NCI-H524 treated with DMSO at 0.1 percent for 48 hours (cell line): ENCODE results near the gene FRG1.
"Not testable (repeated sequence)": the region's sequence is repeated elsewhere in the genome, so short reads cannot be mapped to it uniquely, and the experiment has no call there.

Source experiments
- DNase-seq: peaks from one replicate; lab custom pipeline; 2025; lab: John Stamatoyannopoulos, UW

Gene FRG1

DNA sequence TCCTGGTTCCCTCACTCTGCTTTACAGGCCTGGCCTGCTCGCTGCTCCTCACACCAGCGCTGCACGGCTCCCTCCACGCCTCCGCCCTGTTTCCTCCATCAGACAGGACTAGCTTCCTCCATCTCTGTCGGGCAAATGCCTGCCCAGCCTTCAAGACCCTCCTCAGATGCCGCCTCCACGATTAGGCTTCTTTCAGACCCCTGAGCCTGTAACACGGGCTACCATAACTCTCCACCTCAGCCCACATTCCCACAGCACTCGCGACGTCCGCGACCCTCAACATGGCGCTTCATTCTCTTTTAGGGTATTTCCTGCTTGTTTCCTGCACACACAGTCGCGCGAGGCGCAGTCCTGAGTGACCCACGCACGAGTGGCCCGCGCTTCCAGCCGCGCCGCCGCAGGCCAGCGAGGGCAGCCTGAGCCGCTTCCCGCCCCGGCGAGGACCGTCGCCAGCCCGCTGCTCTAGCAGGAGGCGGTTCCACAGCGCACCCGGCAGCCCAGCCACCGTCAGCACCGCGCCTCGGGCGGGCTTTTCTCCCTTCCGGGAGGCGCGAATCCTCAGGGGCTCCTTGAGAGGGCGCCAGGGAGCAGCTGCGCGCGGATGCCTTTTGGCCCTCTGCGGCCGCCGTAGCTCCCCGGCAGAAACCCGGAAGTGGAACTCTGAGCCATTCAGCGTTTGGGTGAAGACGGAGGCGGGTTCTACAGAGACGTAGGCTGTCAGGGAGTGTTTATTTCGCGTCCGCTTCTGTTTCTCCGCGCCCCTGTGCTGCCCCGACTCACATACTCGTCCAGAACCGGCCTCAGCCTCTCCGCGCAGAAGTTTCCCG, at the start of gene FRG1:
Gene FRG1 (plus strand): TSS at position 695 of the 827 bp plus-strand sequence. CDS start 138 bp downstream, outside the sequence.
- no peak for DNase-seq

DNA sequence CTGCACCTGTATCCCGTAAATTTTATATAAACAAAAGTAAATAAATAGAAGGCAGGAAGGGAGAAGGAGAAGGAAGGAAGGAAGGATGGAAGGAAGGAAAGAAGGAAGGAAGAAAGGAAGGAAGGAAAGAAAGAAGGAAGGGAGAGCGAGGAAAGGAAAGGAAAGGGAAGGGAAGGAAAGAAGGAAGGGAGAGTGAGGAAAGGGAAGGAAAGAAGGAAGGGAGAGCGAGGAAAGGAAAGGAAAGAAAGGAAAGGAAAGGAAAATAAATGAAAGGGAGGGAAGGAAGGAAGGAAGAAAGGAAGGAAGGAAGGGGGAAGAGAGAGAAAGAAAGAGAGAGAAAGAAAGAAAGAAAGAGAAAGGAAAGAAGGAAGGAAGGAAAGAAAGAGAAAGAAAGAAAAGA, 43.0 kb upstream of the FRG1 start:
- no peak for DNase-seq

DNA sequence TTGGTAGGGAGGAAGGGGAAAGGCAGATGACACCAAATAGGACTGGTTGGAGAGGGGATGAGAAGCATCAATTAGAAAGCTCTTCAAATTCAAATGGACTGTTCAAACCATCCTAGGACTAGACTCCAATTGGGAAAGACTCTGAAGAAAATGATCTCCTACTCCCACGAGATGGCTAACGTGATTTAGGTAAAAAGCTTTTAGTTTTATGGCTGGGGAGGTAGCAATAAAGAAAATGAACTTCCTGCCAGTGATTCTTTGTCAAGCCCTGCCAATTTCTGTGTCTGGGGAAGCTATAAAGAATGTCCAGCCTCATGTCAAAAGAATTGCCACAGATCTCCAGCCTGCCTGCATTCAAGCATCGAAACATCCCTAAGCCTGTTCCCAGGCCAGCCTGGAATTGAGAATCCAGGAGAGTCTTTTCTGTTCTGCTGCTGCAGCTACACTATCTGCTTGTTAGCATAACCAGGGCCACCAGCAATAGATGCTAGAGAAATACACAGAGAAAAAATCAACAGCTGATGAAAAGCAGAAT, 41.1 kb upstream of the FRG1 start:
- DNase-seq, result not testable (repeated sequence)

DNA sequence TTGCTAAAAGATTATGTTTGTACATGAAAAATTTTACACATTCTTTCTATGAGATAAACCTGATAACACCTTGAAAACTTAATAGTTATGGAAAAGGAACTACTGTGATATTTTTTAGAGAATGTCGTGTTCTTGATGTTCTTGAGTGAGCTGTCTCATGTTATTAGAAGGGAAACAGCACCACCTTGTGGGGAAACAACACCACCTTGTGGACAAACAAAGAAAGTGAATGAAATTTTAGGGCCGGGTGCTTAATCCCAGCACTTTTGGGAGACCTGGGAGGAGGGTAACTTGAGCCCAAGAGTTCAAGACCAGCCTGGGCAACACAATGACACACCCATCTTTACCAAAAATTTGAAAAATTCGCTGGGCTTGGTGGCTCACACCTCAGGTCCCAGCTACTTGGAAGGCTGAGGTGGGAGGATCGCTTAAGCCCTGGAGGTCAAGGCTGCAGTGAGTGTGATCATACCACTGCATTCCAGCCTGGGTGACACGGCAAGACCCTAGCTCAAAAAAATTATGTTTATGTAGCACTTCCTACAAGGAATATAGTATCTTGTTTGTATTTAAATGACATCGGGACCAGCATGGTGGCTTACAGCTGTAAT, 36.1 kb upstream of the FRG1 start:
- DNase-seq, result not testable (repeated sequence)

DNA sequence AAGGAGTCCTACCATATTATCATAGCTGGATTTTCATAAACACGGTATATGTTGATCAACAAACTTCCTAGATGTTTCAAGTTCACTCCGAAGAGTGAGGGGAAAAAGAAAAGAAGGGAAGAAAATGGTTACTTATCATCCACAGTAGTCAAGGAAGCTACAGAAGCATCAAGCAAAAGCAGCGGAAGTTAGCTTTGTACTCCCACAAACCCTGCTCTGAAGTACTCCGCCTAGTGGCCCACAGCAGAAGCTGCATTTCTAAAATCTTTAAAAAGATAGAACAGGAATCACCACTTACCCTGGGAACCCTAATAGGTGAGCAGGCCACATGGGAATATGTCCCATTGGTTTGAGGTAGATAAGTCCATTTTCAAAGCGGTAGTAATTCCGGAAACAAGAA, 28.5 kb upstream of the FRG1 start:
- DNase-seq, result no peak

DNA sequence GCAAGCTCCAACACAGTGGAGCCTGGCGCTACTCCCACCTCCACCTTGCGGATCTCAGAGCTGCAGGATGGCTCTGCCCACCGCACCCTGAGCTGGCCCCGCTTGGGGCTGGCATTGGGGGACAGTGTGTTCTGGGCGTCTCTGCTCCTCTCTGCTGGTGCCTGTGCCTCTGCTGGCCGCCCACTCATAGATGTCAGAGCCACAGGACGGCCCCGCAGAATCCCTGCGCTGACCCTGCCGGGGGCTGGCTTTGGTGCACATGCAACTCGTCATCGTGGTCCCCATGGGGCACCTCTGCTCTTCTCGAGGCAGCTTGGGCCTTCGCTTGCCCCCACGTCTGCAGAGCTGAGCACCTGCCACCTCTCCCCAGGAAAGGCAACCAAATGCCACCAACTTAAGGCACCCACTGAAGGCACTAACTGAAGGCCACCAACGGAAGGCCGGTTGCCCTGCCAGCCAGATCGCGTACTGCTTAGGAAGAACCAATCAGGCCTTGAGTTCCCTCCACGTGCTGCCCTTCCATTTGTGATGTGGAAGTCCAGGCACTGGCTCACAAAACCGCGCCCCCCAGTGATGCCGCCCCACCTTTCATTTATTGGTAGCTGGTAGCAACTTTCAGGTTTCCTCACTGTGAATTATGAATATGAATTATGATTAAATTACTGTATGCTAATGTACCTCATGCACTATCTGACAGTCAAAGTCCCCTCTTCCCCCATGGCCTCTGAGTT, 23.3 kb upstream of the FRG1 start:
- no peak for DNase-seq

DNA sequence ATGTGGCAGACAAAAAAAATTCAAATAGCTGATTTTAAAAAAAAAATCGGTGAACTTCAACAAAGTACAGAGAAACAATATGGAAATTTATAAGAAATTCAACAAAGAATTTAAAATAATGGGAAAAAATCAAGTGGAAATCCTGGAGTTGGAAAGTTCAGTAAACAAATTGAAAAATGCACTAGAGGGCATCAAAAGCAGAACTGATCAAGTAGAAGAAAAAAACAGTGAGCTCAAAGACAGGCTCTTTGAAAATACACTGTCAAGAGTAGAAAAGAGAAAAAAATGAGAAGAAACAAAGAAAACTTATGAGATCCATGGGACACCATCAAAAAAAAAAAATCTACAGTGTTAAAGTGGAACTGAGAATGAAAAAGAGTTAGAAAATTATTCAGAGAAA, 19.6 kb upstream of the FRG1 start:
- no peak for DNase-seq

DNA sequence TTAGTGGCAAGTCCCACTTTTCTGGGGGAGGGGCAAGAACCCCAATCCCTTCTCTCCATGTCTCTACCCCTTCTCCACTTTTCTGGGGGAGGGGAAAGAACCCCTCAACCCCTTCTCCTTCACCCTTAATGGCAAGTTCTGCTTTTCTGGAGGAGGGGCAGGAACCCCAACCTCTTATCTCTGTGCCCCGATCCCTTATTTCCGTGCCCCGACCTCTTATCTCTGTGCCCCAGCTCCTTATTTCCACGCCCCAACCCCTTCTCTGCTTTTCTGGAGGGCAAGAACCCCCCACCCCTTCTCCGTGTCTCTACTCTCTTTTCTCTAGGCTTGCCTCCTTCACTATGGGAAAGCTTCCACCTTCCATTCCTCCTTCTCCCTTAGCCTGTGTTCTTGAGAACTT, 13.9 kb upstream of the FRG1 start:
- DNase-seq, result not testable (repeated sequence)

DNA sequence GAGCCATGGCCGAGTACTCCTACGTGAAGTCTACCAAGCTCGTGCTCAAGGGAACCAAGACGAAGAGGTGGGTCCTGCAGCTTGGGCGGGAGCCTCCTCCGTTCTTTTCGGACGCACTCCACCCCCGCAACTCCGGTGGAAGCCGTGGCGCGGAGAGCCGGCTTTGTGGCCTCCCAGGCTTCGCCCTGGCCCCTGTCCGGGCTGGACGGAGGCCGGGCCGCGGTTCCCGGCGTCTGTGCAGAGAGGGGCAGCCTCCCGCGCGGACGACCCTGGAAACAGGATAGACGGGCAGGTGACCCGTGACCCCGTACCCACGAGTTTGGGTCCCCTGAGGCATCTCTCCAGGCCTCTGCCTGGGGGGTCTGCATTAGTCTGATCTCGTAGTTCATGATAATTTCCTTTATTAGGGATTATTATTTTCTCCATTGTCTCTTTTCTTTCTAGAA, 356 bp downstream of the FRG1 start:
- no peak for DNase-seq

DNA sequence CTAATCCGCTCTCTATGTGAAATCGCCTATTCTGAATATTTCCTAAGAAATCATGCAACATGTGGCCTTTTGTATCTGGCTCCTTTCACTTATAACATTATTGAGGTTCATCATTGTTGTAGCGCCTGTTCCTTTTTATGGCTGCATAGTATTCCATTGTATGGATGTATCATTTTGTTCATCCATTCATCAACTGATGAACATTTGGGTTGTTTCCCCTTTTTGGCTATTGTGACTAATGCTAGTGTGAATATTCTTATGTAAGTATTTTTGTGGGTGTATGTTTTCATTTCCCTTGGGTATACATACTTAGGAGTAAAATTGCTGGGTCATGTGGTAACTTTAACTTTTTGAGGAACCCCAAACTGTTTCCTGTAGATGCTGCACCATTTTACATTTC, 1.7 kb downstream of the FRG1 start:
- DNase-seq, result not testable (repeated sequence)

DNA sequence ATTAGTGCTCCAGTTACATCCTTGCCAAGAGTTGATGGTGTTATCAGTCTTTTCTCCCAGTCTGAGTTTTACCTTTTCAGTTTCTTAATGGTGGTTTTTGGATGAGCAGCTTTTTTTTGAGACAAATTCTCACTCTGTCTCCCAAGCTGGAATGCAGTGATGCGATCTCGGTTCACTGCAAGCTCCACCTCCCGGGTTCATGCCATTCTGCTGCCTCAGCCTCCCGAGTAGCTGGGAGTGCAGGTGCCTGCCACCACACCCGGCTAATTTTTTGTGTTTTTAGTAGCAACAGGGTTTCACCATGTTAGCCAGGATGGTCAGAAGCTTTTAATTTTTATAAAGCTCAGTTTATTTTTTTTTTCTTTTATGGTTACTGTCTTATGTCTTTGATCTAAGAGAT, 3.4 kb downstream of the FRG1 start:
- not testable (repeated sequence) for DNase-seq

DNA sequence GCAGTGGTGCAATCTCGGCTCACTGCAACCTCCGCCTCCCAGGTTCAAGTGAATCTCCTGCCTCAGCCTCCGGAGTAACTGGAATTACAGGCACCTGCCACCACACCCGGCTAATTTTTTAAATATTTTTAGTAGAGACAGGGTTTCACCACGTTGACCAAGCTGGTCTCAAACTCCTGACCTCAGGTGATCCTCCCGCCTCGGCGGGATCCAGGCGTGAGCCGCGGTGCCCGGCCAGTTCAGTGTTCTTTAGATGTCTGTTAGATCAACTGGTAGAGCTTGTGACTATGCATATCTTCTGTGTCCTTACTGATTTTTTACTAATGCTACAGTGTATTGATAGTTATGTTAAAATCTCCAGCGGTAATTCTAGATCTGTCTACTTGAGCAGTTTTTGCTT, 6.2 kb downstream of the FRG1 start:
- not testable (repeated sequence) for DNase-seq

DNA sequence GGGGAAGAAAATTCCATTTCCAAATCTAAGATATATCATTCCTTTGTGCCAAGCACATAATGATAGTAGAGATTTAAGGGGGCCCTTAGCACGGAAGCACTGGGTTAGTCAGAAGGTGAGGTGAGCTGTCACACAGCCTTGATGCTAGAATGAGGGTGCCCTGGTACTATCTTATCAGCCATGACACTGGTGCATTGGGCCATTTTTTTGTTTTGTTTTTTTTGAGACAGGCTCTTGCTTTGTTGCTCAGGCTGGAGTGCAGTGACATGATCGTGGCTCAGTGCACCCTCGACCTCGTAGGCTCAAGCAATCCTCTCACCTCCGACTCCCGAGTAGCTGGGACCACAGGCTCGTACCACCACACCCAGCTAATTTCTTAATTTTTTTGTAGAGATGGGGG, 7.8 kb downstream of the FRG1 start:
- not testable (repeated sequence) for DNase-seq

DNA sequence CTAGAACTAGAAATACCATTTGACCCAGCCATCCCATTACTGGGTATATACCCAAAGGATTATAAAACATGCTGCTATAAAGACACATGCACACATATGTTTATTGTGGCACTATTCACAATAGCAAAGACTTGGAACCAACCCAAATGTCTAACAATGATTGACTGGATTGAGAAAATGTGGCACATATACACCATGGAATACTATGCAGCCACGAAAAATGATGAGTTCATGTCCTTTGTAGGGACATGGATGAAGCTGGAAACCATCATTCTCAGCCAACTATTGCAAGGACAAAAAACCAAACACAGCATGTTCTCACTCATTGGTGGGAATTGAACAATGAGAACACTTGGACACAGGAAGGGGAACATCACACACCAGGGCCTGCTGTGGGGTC, 28.6 kb downstream of the FRG1 start:
- DNase-seq, result not testable (repeated sequence)

DNA sequence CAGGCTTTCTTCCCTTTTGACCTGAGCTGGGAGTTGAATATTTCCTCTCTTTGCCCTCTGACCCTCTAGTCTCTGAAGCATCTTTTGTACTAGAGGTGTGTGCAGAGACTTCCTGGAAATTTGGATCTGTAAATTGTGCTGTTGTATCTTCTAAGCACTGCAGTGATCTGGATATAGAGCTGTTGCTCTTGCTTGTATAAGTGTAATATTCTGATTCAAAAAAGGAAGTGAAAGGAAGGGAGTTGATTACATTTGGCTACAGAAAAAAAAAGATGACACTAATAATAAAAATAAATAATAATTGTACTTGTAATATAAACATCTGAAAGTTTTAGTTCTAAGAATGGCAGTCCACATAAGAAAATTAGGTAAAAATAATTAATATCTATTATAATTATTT, 33.0 kb downstream of the FRG1 start:
- DNase-seq, result no peak

DNA sequence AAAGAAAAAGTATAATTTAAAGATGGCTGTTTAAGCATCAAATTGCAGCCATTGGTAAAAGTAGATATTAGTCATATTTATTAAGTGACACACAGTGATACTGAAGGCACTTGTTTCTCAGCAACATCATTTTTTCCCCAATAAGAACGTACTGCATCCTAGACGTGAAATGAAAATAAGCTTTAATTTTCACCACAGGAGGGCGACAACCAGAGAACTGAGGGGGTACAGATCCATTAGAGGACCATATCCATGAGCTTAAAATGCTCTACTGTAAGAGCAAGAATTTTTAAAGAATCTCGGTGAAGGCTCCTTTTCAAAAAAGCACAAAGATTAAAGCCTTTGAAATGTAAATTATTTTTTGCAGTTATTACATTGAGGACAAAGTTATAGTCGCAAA, 33.4 kb downstream of the FRG1 start:
- no peak for DNase-seq

DNA sequence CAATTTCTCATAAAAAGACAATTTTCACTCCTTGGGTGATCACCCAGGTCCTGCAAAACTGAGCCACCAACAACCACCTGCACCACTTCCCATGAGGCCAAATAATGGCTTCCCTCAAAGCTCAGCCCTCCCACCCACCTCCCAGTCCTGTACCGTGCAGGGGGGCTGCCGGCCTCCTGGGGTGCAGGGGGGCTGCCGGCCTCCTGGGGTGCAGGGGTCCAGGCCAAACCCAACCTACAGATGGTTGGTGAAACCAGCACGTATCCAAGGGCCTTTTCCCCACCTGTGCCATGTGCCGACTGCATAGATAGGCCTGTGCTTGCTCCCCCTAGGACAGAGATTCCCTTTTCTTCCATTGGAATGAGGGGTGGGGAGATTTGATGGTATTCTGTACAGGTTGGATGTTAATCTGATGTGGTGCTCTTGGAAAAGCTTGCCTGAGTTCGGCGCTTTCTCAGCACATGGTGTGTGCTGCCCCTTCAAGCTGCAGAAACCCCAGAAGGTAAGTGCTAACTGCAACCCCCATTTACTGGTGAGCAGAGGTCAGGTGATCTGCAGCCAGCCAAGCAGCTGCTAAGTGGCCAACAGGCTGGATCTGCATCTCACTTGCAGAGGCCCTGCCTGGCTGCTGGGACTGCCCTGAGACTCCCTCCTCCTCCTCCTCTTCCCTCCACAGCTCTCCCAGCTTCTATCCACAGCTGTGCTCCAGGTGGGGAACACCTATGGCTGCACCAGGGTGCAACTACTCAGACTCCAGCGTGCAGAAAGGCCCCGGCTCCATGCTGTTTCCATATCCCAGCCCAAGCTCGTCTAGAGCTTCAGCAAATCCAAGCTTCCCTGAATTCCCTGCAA, 38.8 kb downstream of the FRG1 start:
- no peak for DNase-seq

DNA sequence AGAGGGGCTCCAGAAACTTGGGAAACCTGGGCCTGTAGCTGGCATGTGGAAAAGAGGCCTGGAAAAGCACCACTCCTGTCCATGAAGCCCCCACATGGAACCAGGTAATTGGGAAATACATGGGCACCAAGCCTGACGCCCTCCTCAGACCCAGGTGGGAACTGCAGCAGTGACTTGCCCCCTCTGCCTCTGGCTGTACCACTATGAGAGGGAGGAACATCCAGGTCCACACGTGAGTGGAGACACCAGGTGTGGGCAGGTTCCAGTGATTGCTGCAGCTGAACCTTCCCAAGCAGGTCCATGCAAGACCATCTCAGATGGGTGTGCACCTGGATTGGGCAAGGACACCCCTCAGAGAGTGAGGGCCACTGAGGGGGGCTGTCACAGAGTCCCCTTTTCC, 39.6 kb downstream of the FRG1 start:
- DNase-seq, result not testable (repeated sequence)

DNA sequence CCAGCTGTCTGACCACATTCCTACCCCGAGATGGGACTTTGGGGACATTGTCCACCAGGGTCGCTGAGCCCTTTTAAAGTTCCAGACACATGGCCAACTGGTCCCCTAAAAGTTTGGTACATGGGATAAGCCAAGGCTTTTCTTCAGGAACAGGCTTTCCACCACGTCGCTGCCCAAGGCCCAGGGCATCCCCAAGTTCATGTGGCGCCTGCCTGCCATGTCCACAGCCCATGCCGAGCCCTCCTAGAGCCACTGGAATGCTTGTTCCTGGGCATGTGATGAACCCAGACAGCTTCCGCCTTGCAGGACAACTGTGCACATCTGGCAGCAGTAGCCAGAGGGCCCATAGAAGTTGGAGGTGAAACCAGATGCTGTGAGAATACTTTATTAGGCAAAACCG, 41.3 kb downstream of the FRG1 start:
- DNase-seq, result no peak

DNA sequence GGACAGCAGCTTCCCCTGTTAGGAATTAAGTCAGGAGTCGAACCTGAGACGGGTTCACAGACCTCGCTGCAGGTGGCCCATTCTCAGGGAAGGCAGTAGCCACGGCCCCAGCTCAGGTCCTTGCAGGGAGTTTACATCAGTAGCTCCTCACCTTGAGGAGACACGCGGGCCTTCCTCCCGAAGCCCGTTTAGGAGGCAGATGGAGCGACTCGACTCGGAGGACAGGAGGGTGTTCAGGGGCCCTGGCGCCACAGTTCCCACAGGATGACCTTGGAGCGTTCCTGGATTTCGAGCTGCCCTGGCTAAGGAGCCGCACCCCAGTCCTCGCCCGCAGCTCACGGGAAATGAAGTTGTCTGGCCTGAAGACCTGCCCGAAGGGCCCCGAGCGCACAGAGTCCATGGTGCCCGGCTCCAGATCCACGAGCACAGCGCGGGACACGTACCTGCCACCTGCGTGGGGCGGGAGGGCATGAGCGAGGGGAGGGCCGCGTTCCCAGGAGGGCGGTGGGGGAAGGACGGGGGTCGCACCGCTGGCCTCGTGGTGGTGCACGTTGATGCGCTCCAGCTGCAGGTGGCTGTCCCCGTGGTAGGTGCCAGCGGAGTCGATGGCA, 43.3 kb downstream of the FRG1 start:
- not testable (repeated sequence) for DNase-seq

DNA sequence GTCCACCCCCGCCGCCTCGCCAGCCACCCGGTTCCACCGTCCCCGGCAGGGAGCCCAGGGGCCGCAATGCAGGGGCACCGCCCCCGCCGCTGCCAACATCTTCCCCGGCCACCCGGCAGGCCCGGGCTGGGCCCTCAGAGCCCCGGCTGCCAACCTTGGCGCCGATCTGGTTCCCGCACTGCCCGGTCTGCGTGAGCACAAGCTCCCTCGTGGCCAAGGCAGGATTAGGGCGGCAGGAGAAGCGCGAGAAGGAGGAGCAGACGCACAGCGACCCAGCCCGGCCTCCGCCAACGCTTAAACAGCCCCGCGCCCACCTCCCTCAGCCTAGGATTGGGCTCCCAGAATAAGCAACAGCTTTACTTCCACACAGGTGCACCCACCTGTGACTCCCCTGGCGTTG, 44.0 kb downstream of the FRG1 start:
- DNase-seq, result not testable (repeated sequence)
